HCT116 (cell line): Measurements from ENCODE around the gene ALDH6A1. TPM values are rescaled to one million over a fixed set of nuclear protein-coding genes. Genes with fewer than 3 reads are reported as not detected.

ENCODE experiments used
- ATAC-seq: fragments of 200-7000 bp; cut with Tn5 transposase; 2 replicates; pipeline ENCODE4 v1.9.1; 2020; ENCODE audit warnings: mild to moderate bottlenecking, moderate library complexity
- BruUV-seq: library from RNA; stranded (reverse); fragments of 400-500 nt; replicated peaks from 2 replicates; lab custom pipeline; 2021; lab: Mats Ljungman, UMichigan
- CTCF ChIA-PET: fragments of 300-600 bp; sonication (Branson Sonifier 250); formaldehyde crosslinking; loops from one replicate; lab custom pipeline; 2021; ENCODE audit warnings: antibody characterized with exemption; lab: Charles Lee
- POLR2A ChIA-PET: fragments of 300-600, 350-600 bp; sonication (Branson Sonifier 250); formaldehyde crosslinking; loops from one replicate; lab custom pipeline; 2021; ENCODE audit warnings: antibody characterized with exemption; lab: Charles Lee
- RAD21 ChIA-PET, 2 experiments: fragments of 300-600 bp; sonication (Branson Sonifier 250); formaldehyde crosslinking; loops; one replicate each; lab custom pipeline; 2023; ENCODE audit warnings: low total read pairs in 2 of 2; ENCODE audit not compliant: uncharacterized antibody in 2 of 2, unreplicated experiment in 2 of 2, low non-redundant PET in 1 of 2; lab: Charles Lee
- DNase-seq: peaks from one replicate; pipeline ENCODE4 v3.0.0-alpha.2; 2010; ENCODE audit warnings: low read depth, low spot score
- H2AFZ ChIP-seq: fragments of 200-600 bp; shearing (Covaris generic), sonication (generic); 2 replicates; pipeline ENCODE4 v1.6.1; 2017; ENCODE audit warnings: low read depth, mixed run types, mixed read lengths, antibody characterized with exemption, low read length; ENCODE audit not compliant: poor library complexity, severe bottlenecking
- H3K27ac ChIP-seq: 2 replicates; pipeline ENCODE4 v1.5.1; 2012; ENCODE audit warnings: low read depth, low read length
- H3K27me3 ChIP-seq: fragments of 200-600 bp; sonication (generic); 2 replicates; pipeline ENCODE4 v1.6.1; 2016; ENCODE audit warnings: mixed run types, low read length, mixed read lengths; ENCODE audit not compliant: insufficient read depth
- H3K36me3 ChIP-seq, 2 experiments: fragments of 200-500 bp in 1 of 2; fragments of 200-600 bp in 1 of 2; sonication (Bioruptor generic) in 1 of 2; sonication (generic) in 1 of 2; 2 replicates each; pipeline versions ENCODE4 v1.5.1 to v1.6.1; 2014 to 2016; ENCODE audit warnings: low read length in 2 of 2, inconsistent platforms in 1 of 2, mixed read lengths in 1 of 2, mixed run types in 1 of 2; ENCODE audit not compliant: insufficient read depth in 2 of 2, control insufficient read depth in 1 of 2
- H3K4me1 ChIP-seq, 2 experiments: fragments of 200-600 bp in 1 of 2; sonication (generic) in 1 of 2; 2 replicates each; pipeline versions ENCODE4 v1.5.1 to v1.6.1; 2012 to 2017; ENCODE audit warnings: low read length in 2 of 2, inconsistent platforms in 1 of 2, mild to moderate bottlenecking in 1 of 2, mixed read lengths in 1 of 2, mixed run types in 1 of 2, moderate library complexity in 1 of 2; ENCODE audit not compliant: insufficient read depth in 2 of 2, control insufficient read depth in 1 of 2
- H3K4me2 ChIP-seq: fragments of 200-600 bp; sonication (generic); 2 replicates; pipeline ENCODE4 v1.6.1; 2017; ENCODE audit warnings: mixed run types, low read length, mixed read lengths
- H3K4me3 ChIP-seq, 2 experiments: fragments of 200-600 bp in 1 of 2; sonication (generic) in 1 of 2; replicated peaks in 1 of 2; 2 replicates each; pipeline ENCODE4 v1.5.1; 2011 to 2016; ENCODE audit warnings: low read length in 2 of 2, control low read depth in 1 of 2, low read depth in 1 of 2, mild to moderate bottlenecking in 1 of 2, mixed read lengths in 1 of 2, mixed run types in 1 of 2
- H3K79me2 ChIP-seq: fragments of 200-600 bp; sonication (generic); 2 replicates; pipeline ENCODE4 v1.6.1; 2017; ENCODE audit warnings: mild to moderate bottlenecking, mixed run types, low read length, moderate library complexity, mixed read lengths; ENCODE audit not compliant: insufficient read depth
- H3K9ac ChIP-seq: fragments of 200-600 bp; sonication (generic); 2 replicates; pipeline ENCODE4 v1.6.1; 2016; ENCODE audit warnings: low read length, mixed read lengths
- H3K9me2 ChIP-seq: fragments of 200-600 bp; sonication (generic), shearing (Covaris generic); 2 replicates; pipeline ENCODE4 v1.6.1; 2017; ENCODE audit warnings: mixed run types, mild to moderate bottlenecking, moderate library complexity; ENCODE audit not compliant: insufficient read depth
- H3K9me3 ChIP-seq, 2 experiments: fragments of 200-500 bp in 1 of 2; fragments of 200-600 bp in 1 of 2; sonication (Bioruptor generic) in 1 of 2; sonication (generic) in 1 of 2; 2 replicates each; pipeline ENCODE4 v1.6.1; 2014 to 2017; ENCODE audit warnings: low read length in 2 of 2, mixed read lengths in 2 of 2, inconsistent platforms in 1 of 2, low read depth in 1 of 2, mild to moderate bottlenecking in 1 of 2, mixed run types in 1 of 2, moderate library complexity in 1 of 2; ENCODE audit not compliant: control insufficient read depth in 1 of 2, insufficient read depth in 1 of 2
- H4K20me1 ChIP-seq: fragments of 200-600 bp; sonication (generic), shearing (Covaris generic); 2 replicates; pipeline ENCODE4 v1.6.1; 2017; ENCODE audit warnings: mixed run types, mild to moderate bottlenecking, moderate library complexity; ENCODE audit not compliant: insufficient read depth
- CEBPB ChIP-seq: IDR thresholded peaks from 2 replicates; pipeline ENCODE4 v1.6.1; 2012; ENCODE audit warnings: low read depth
- EGR1 ChIP-seq: IDR thresholded peaks from 2 replicates; pipeline ENCODE4 v1.6.1; 2012; ENCODE audit warnings: low read depth
- EZH2 ChIP-seq: fragments of 200-600 bp; sonication (generic); IDR thresholded peaks from 2 replicates; pipeline ENCODE4 v1.6.1; 2017; ENCODE audit warnings: antibody characterized with exemption, mixed run types
- FOSL1 ChIP-seq: IDR thresholded peaks from 2 replicates; pipeline ENCODE4 v1.6.1; 2012; ENCODE audit warnings: low read depth
- JUND ChIP-seq: IDR thresholded peaks from 2 replicates; pipeline ENCODE4 v1.6.1; 2012
- RAD21 ChIP-seq: IDR thresholded peaks from 2 replicates; pipeline ENCODE4 v1.6.1; 2012; ENCODE audit warnings: low read depth, mild to moderate bottlenecking
- SIN3A ChIP-seq: IDR thresholded peaks from 2 replicates; pipeline ENCODE4 v1.6.1; 2012; ENCODE audit warnings: low read depth
- SP1 ChIP-seq: IDR thresholded peaks from 2 replicates; pipeline ENCODE4 v1.6.1; 2012; ENCODE audit warnings: low read depth
- SRF ChIP-seq: IDR thresholded peaks from 2 replicates; pipeline ENCODE4 v1.6.1; 2012; ENCODE audit warnings: low read depth
- TCF7L2 ChIP-seq: IDR thresholded peaks from 2 replicates; pipeline ENCODE4 v1.7.0; 2011; ENCODE audit warnings: borderline replicate concordance, inconsistent platforms; ENCODE audit not compliant: insufficient read depth, insufficient read length; ENCODE audit errors: extremely low read depth
- ZBTB33 ChIP-seq: IDR thresholded peaks from 2 replicates; pipeline ENCODE4 v1.6.1; 2011; ENCODE audit warnings: mild to moderate bottlenecking, low read length, moderate library complexity; ENCODE audit not compliant: insufficient replicate concordance; ENCODE audit errors: extremely low read depth
- ZFX ChIP-seq: fragments of 450-650 bp; IDR thresholded peaks from 2 replicates; pipeline ENCODE4 v1.6.1; 2017
- ZNF274 ChIP-seq: fragments of 200-500 bp; sonication (Bioruptor generic); IDR thresholded peaks from 2 replicates; pipeline ENCODE4 v1.6.1; 2014; ENCODE audit warnings: mild to moderate bottlenecking, low read depth, low read length, inconsistent platforms
- intact Hi-C: fragments of 100-400 bp; cut with micrococcal nuclease; formaldehyde crosslinking; loops from 2 replicates; pipeline ENCODE4 v1.10.0; 2022
- total RNA-seq: library from RNA; stranded (reverse); gene quantifications from one replicate; pipeline ENCODE4 v1.2.1, GENCODE V29; 2021; ENCODE audit not compliant: unreplicated experiment

The ALDH6A1 gene
- total RNA-seq, 1 experiment from 2014 or later = 15.6 TPM

GRCh38 chr14:74105381-74105780 is 21.1 kb upstream of the ALDH6A1 start:
- H3K36me3 ChIP-seq = peaks cover 2 to 3% of the 10 kb centered on the region in 2 experiments; a peak in 1 of 4 replicates
- H3K27me3 ChIP-seq = no peaks in the 10 kb centered on the region
- RAD21 ChIA-PET = no interaction called here
- H3K9me2 ChIP-seq = no peaks in the 10 kb centered on the region
- no peaks in the 10 kb centered on the region for H4K20me1 ChIP-seq
- H3K4me2 ChIP-seq = no peak overlapping the region
- H3K9me3 ChIP-seq = no peaks in the 10 kb centered on the region
- no TSS peak for BruUV-seq
- no peak overlapping the region for H3K27ac ChIP-seq
- H3K4me3 ChIP-seq = no peak overlapping the region
- no peak overlapping the region for H2AFZ ChIP-seq
- no peaks in the 10 kb centered on the region for H3K79me2 ChIP-seq
- ATAC-seq (no peak), DNase-seq (no peak)
- CTCF ChIA-PET = no interaction called here
- POLR2A ChIA-PET = no interaction called here
- no peak overlapping the region for H3K9ac ChIP-seq
- no peak for TF ChIP-seq SIN3A
- TF ChIP-seq JUND = no peak
- no peak for TF ChIP-seq ZNF274
- TF ChIP-seq SRF = no peak
- no peak for TF ChIP-seq RAD21
- TF ChIP-seq ZFX = no peak
- no peak for TF ChIP-seq FOSL1
- TF ChIP-seq EZH2 = no peak
- no peak for TF ChIP-seq SP1
- TF ChIP-seq CEBPB = no peak
- TF ChIP-seq EGR1 = no peak
- no peak for TF ChIP-seq ZBTB33
- no peak for TF ChIP-seq TCF7L2
- intact Hi-C loops = no loop called here
- H3K4me1 ChIP-seq = no peaks in the 10 kb centered on the region
